HG02610 (cell line): ENCODE results near the gene CERK.
"Not testable (repeated sequence)": the region's sequence is repeated elsewhere in the genome, so short reads cannot be mapped to it uniquely, and the experiment has no call there.

Experiments used
- ATAC-seq: cut with Tn5 transposase; IDR thresholded peaks from one replicate; pipeline ENCODE4 v1.9.1; 2021; ENCODE audit warnings: mild to moderate bottlenecking, moderate library complexity; ENCODE audit not compliant: unreplicated experiment

The CERK gene

GRCh38 chr22:46737976-46738646, at the start of gene CERK:
Gene CERK (minus strand): TSS chr22:46738252. CDS start chr22:46738148, 104 bp downstream.
- ATAC-seq, result no peak

GRCh38 chr22:46783721-46784120, 45.7 kb upstream of the CERK start:
- ATAC-seq, result no peak

GRCh38 chr22:46782200-46782599, 44.1 kb upstream of the CERK start:
- ATAC-seq, result not testable (repeated sequence)

GRCh38 chr22:46781291-46781690, 43.2 kb upstream of the CERK start:
- no peak for ATAC-seq

GRCh38 chr22:46780453-46780852, 42.4 kb upstream of the CERK start:
- no peak for ATAC-seq

- no peak for ATAC-seq
These were observed 41.6 kb upstream of the CERK start for GRCh38 chr22:46779651-46780050.

GRCh38 chr22:46779023-46779422, 41.0 kb upstream of the CERK start:
- ATAC-seq, result no peak

- no peak for ATAC-seq
These were observed 39.5 kb upstream of the CERK start for GRCh38 chr22:46777609-46777970.

GRCh38 chr22:46776876-46777608, 39.0 kb upstream of the CERK start:
- ATAC-seq, result no peak

GRCh38 chr22:46775850-46776826, 38.1 kb upstream of the CERK start:
- no peak for ATAC-seq

GRCh38 chr22:46774980-46775849, 37.2 kb upstream of the CERK start:
- ATAC-seq, result no peak

GRCh38 chr22:46774253-46774979, 36.4 kb upstream of the CERK start:
- ATAC-seq, result peak; percentile 39

- no peak for ATAC-seq
These were observed 35.0 kb upstream of the CERK start for GRCh38 chr22:46773076-46773475.

- ATAC-seq, result no peak
These were observed 32.7 kb upstream of the CERK start for GRCh38 chr22:46770726-46771125.

- ATAC-seq, result no peak
These were observed 32.1 kb upstream of the CERK start for GRCh38 chr22:46770151-46770641.

GRCh38 chr22:46769706-46770105, 31.7 kb upstream of the CERK start:
- ATAC-seq, result no peak

- no peak for ATAC-seq
These were observed 31.2 kb upstream of the CERK start for GRCh38 chr22:46769191-46769675.

GRCh38 chr22:46767249-46767985, 29.4 kb upstream of the CERK start:
- ATAC-seq, result no peak

GRCh38 chr22:46766611-46767010, 28.6 kb upstream of the CERK start:
- ATAC-seq, result no peak
